ENCODE data around the gene CD81. TPM values are rescaled to one million over a fixed set of nuclear protein-coding genes. Genes with fewer than 3 reads are reported as not detected.

The CD81 gene
- total and polyA plus RNA-seq, 2 donors (not counting 1 experiment from before 2014, with no cell fraction given) = 438 to 611 TPM

- Histone ChIP-seq H3K27ac (ENCODE audit: insufficient read depth, low read length) (no peak overlapping the region), H3K27me3 (ENCODE audit: control insufficient read depth, insufficient read depth, low read length) (no peaks in the 10 kb centered on the region), H3K79me2 (ENCODE audit: control insufficient read depth, insufficient read depth, low read length) (no peaks in the 10 kb centered on the region), H3K36me3 (ENCODE audit: control insufficient read depth, insufficient read depth, low read length) (no peaks in the 10 kb centered on the region), H3K4me2 (ENCODE audit: extremely low read depth, insufficient read depth, low read length) (no peak overlapping the region), H2AFZ (ENCODE audit: low read length) (no peak overlapping the region), H3K9ac (ENCODE audit: insufficient read depth, low read length) (no peak overlapping the region), H4K20me1 (ENCODE audit: control insufficient read depth, extremely low read depth, insufficient read depth, low read length) (no peaks in the 10 kb centered on the region), H3K9me3 (ENCODE audit: control insufficient read depth, insufficient read depth, low read depth, low read length) (no peaks in the 10 kb centered on the region), H3K4me3 (replicated peaks in 1 of 4; ENCODE audit: control extremely low read depth in 1 of 4, insufficient read depth in 1 of 4, low read depth in 3 of 4, low read length in 4 of 4) (no peak overlapping the region), H3K4me1 (ENCODE audit: control insufficient read depth, extremely low read depth, insufficient read depth, low read length) (no peaks in the 10 kb centered on the region)
- no peak for TF ChIP-seq EZH2 (IDR thresholded peaks at IDR 0.05; ENCODE audit: low read length, missing control alignments)
- TF ChIP-seq, protein P1, sequence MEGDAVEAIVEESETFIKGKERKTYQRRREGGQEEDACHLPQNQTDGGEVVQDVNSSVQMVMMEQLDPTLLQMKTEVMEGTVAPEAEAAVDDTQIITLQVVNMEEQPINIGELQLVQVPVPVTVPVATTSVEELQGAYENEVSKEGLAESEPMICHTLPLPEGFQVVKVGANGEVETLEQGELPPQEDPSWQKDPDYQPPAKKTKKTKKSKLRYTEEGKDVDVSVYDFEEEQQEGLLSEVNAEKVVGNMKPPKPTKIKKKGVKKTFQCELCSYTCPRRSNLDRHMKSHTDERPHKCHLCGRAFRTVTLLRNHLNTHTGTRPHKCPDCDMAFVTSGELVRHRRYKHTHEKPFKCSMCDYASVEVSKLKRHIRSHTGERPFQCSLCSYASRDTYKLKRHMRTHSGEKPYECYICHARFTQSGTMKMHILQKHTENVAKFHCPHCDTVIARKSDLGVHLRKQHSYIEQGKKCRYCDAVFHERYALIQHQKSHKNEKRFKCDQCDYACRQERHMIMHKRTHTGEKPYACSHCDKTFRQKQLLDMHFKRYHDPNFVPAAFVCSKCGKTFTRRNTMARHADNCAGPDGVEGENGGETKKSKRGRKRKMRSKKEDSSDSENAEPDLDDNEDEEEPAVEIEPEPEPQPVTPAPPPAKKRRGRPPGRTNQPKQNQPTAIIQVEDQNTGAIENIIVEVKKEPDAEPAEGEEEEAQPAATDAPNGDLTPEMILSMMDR (conservative IDR thresholded peaks at IDR 0.05 in 1 of 2, IDR thresholded peaks at IDR 0.05 in 1 of 2; ENCODE audit: low read depth in 1 of 2, low read length in 2 of 2) = no peak
- no peak for DNase-seq (ENCODE audit: low read depth in 2 of 2)
These were observed 7.8 kb upstream of the CD81 start for GRCh38 chr11:2369320-2369719.

DNA sequence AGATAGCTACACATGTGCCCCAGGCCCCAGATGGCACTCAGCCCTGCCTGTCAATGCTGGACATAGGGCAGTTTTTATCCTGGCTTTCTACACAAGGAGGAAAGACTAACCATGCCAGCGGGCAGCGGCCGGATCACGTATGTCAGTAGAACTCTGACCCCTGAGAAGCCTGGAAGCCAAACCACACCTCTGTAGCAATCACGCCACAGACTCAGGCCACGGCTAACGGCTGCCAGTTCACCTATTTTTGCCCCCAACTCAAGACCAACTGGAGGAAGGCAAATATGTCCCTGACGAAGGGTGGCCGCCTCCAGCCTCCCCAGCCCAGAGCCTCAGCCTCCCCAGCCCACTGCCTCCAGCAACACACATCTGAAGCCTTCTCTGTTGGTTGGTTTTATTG, 7.2 kb upstream of the CD81 start:
- no peaks in the 10 kb centered on the region for H3K9me3 ChIP-seq (ENCODE audit: control insufficient read depth, insufficient read depth, low read depth, low read length)
- no peak overlapping the region for H2AFZ ChIP-seq (ENCODE audit: low read length)
- TF ChIP-seq, protein P1 (conservative IDR thresholded peaks at IDR 0.05 in 1 of 2, IDR thresholded peaks at IDR 0.05 in 1 of 2; ENCODE audit: low read depth in 1 of 2, low read length in 2 of 2) = no peak
- no peak for TF ChIP-seq EZH2 (IDR thresholded peaks at IDR 0.05; ENCODE audit: low read length, missing control alignments)
- no peak for DNase-seq (ENCODE audit: low read depth in 2 of 2)
- H3K4me3 ChIP-seq (replicated peaks in 1 of 4; ENCODE audit: control extremely low read depth in 1 of 4, insufficient read depth in 1 of 4, low read depth in 3 of 4, low read length in 4 of 4) = no peak overlapping the region
- H4K20me1 ChIP-seq (ENCODE audit: control insufficient read depth, extremely low read depth, insufficient read depth, low read length) = no peaks in the 10 kb centered on the region
- no peak overlapping the region for H3K27ac ChIP-seq (ENCODE audit: insufficient read depth, low read length)
- no peaks in the 10 kb centered on the region for H3K79me2 ChIP-seq (ENCODE audit: control insufficient read depth, insufficient read depth, low read length)
- H3K4me1 ChIP-seq (ENCODE audit: control insufficient read depth, extremely low read depth, insufficient read depth, low read length) = no peaks in the 10 kb centered on the region
- no peaks in the 10 kb centered on the region for H3K36me3 ChIP-seq (ENCODE audit: control insufficient read depth, insufficient read depth, low read length)
- H3K4me2 ChIP-seq (ENCODE audit: extremely low read depth, insufficient read depth, low read length) = no peak overlapping the region
- H3K9ac ChIP-seq (ENCODE audit: insufficient read depth, low read length) = no peak overlapping the region
- no peaks in the 10 kb centered on the region for H3K27me3 ChIP-seq (ENCODE audit: control insufficient read depth, insufficient read depth, low read length)

DNA sequence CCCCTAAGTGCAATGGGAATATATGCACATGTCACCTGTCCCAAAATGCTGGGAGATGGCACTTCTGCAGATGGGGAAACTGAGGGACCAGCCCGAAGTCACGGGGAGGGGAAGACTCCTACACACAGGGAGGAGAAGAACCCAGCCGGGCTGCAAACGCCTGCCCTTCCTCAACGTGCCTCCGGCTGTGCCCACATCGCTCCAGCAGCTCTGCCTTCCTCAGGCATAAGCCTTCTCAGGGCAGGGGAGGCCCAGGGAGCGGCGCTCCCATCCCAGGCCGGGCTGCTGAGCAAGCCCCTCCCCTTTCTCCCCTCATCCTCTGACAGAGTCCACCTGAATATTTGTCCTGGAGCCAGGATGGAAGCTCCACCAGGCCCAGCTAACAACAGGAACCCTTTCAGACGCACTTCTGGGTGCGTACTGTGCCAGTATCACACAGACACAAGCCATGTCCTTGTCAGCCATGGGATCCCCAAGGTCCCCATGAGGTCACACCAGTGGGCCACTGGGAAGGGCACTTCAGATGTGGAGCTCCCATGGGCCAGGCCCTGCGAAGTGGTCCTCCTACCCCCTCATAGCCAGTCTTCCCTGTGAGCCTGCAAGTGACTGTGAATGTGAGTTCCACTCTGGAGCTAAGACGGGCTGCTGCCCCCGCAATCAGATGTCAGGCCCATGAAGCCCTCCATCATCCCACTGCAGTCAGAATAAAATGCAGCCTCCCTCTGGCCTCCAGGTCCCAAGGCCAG, 2.5 kb upstream of the CD81 start:
- peaks cover 2% of the 10 kb centered on the region for H3K27me3 ChIP-seq (ENCODE audit: control insufficient read depth, insufficient read depth, low read length)
- no peak overlapping the region for H3K4me3 ChIP-seq (replicated peaks in 1 of 4; ENCODE audit: control extremely low read depth in 1 of 4, insufficient read depth in 1 of 4, low read depth in 3 of 4, low read length in 4 of 4)
- no peak overlapping the region for H3K4me2 ChIP-seq (ENCODE audit: extremely low read depth, insufficient read depth, low read length)
- DNase-seq (ENCODE audit: low read depth in 2 of 2) = no peak
- H3K36me3 ChIP-seq (ENCODE audit: control insufficient read depth, insufficient read depth, low read length) = no peaks in the 10 kb centered on the region
- no peak overlapping the region for H3K27ac ChIP-seq (ENCODE audit: insufficient read depth, low read length)
- H2AFZ ChIP-seq (ENCODE audit: low read length) = no peak overlapping the region
- TF ChIP-seq, protein P1 (conservative IDR thresholded peaks at IDR 0.05 in 1 of 2, IDR thresholded peaks at IDR 0.05 in 1 of 2; ENCODE audit: low read depth in 1 of 2, low read length in 2 of 2) = no peak
- H3K9me3 ChIP-seq (ENCODE audit: control insufficient read depth, insufficient read depth, low read depth, low read length) = no peaks in the 10 kb centered on the region
- H3K79me2 ChIP-seq (ENCODE audit: control insufficient read depth, insufficient read depth, low read length) = peaks cover 23% of the 10 kb centered on the region
- H3K4me1 ChIP-seq (ENCODE audit: control insufficient read depth, extremely low read depth, insufficient read depth, low read length) = peaks cover under 1% of the 10 kb centered on the region
- no peaks in the 10 kb centered on the region for H4K20me1 ChIP-seq (ENCODE audit: control insufficient read depth, extremely low read depth, insufficient read depth, low read length)
- no peak overlapping the region for H3K9ac ChIP-seq (ENCODE audit: insufficient read depth, low read length)
